ENCODE results near the gene PSG3. TPM values are rescaled to one million over a fixed set of nuclear protein-coding genes. Genes with fewer than 3 reads are reported as not detected.

Gene PSG3
- total RNA-seq, 2 experiments from 2014 or later = not detected

DNA sequence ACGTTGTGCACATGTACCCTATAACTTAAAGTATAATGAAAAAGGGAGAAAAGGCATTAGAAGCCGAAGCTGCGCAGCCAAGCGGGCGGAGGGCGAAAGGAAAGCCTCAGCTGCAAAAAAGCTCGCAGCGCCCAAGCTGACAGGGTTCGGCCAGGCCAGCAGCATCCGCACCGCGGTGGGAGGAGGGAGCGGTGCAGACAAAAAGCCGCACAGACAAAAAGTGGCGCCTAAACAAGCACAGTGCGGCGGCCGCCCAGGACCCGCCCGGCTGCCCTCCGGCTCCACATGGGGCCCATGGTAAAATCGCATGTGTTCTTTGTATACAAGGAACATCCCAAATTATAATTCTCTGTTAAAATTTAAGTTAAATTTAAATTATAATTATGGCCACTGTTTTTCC lies 42.4 kb downstream of the PSG3 start:
- Histone ChIP-seq H3K9me3 (ENCODE audit: control insufficient read depth in 1 of 2, insufficient read depth in 1 of 2, low read length in 2 of 2) (peaks cover 0 to 14% of the 10 kb centered on the region in 2 experiments), H3K4me1 (ENCODE audit: insufficient read depth, low read length) (no peaks in the 10 kb centered on the region), H3K27ac (ENCODE audit: low read depth in 1 of 2, low read length in 2 of 2) (no peak overlapping the region), H3K4me3 (ENCODE audit: low read length) (no peak overlapping the region), H3K36me3 (ENCODE audit: insufficient read depth, low read length) (no peaks in the 10 kb centered on the region), H3K27me3 (ENCODE audit: control insufficient read depth in 1 of 2, insufficient read depth in 2 of 2, low read length in 2 of 2) (peaks cover 10 to 36% of the 10 kb centered on the region in 2 experiments)
- H3K4me3 Mint-ChIP-seq = no peak overlapping the region
- POLR2A ChIA-PET = no interaction called here
- no peak for ATAC-seq (ENCODE audit: poor library complexity)
- no peak overlapping the region for H3K27ac Mint-ChIP-seq
- intact Hi-C loops (cut with DNase I, micrococcal nuclease) = no loop called here
- no peak for DNase-seq
- no peaks in the 10 kb centered on the region for H3K4me1 Mint-ChIP-seq (ENCODE audit: low read depth)
- CTCF ChIA-PET = no interaction called here
- no peak for TF ChIP-seq CTCF (IDR thresholded peaks at IDR 0.05)
- no peaks in the 10 kb centered on the region for H3K9me3 Mint-ChIP-seq
- H3K27me3 Mint-ChIP-seq = peaks cover 67% of the 10 kb centered on the region
- H3K36me3 Mint-ChIP-seq (ENCODE audit: low read depth) = no peaks in the 10 kb centered on the region

- Mint-ChIP-seq H3K4me3 (no peak overlapping the region), H3K27me3 (peaks cover 77% of the 10 kb centered on the region), H3K4me1 (ENCODE audit: low read depth) (no peaks in the 10 kb centered on the region), H3K9me3 (no peaks in the 10 kb centered on the region), H3K27ac (no peak overlapping the region), H3K36me3 (ENCODE audit: low read depth) (no peaks in the 10 kb centered on the region)
- H3K36me3 ChIP-seq (ENCODE audit: insufficient read depth, low read length) = no peaks in the 10 kb centered on the region
- ChIA-PET POLR2A (no interaction called here), CTCF (no interaction called here)
- DNase-seq (no peak), ATAC-seq (ENCODE audit: poor library complexity) (no peak)
- no peak for TF ChIP-seq CTCF (IDR thresholded peaks at IDR 0.05)
- H3K27me3 ChIP-seq (ENCODE audit: control insufficient read depth in 1 of 2, insufficient read depth in 2 of 2, low read length in 2 of 2) = peaks cover 10 to 47% of the 10 kb centered on the region in 2 experiments
- H3K4me1 ChIP-seq (ENCODE audit: insufficient read depth, low read length) = no peaks in the 10 kb centered on the region
- no peak overlapping the region for H3K27ac ChIP-seq (ENCODE audit: low read depth in 1 of 2, low read length in 2 of 2)
- peaks cover 0 to 14% of the 10 kb centered on the region in 2 experiments for H3K9me3 ChIP-seq (ENCODE audit: control insufficient read depth in 1 of 2, insufficient read depth in 1 of 2, low read length in 2 of 2)
- intact Hi-C loops (cut with DNase I, micrococcal nuclease) = no loop called here
- no peak overlapping the region for H3K4me3 ChIP-seq (ENCODE audit: low read length)
These were observed 44.3 kb downstream of the PSG3 start for GRCh38 chr19:42695811-42696503.

DNA sequence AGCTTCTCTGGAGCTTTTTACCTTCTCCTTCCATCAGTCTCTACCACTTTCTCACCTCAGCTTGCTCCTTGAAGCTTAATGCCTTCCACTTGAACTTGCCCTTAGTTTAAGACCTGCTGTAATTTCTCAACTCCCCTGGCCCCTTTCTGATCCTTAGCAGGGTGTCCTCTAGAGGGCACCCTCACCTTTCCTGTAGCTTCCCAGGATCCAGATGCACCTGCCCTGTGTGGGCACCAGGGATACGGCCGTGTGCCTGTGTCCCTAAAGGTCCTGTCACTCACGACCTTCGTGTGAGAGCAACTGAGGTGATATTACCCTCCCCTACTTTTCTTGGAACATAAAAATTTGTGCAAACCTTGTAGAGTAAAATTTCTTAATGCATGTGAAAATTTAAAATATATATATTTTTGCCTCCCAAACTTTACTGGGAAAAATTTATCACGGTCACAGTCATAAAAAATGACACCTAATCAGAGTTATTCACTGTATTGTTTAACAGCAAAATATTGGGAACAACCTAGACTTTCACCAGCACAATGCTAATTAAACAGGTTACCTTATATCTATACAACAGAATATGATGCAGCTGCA lies 46.4 kb downstream of the PSG3 start:
- ChIA-PET POLR2A (no interaction called here), CTCF (interaction anchor here (0.6 kb wide), 1 partner anchor 8 kb away, joined by 3 read pairs; no protein-coding TSS in a partner anchor)
- peaks cover 75% of the 10 kb centered on the region for H3K27me3 Mint-ChIP-seq
- no peak overlapping the region for H3K27ac ChIP-seq (ENCODE audit: low read depth in 1 of 2, low read length in 2 of 2)
- no peak overlapping the region for H3K4me3 ChIP-seq (ENCODE audit: low read length)
- H3K4me1 ChIP-seq (ENCODE audit: insufficient read depth, low read length) = no peaks in the 10 kb centered on the region
- no peaks in the 10 kb centered on the region for H3K4me1 Mint-ChIP-seq (ENCODE audit: low read depth)
- no peaks in the 10 kb centered on the region for H3K36me3 Mint-ChIP-seq (ENCODE audit: low read depth)
- DNase-seq = no peak
- H3K27me3 ChIP-seq (ENCODE audit: control insufficient read depth in 1 of 2, insufficient read depth in 2 of 2, low read length in 2 of 2) = peaks cover 3 to 38% of the 10 kb centered on the region in 2 experiments
- no peak for TF ChIP-seq CTCF (IDR thresholded peaks at IDR 0.05)
- no peak overlapping the region for H3K4me3 Mint-ChIP-seq
- H3K27ac Mint-ChIP-seq = no peak overlapping the region
- H3K9me3 ChIP-seq (ENCODE audit: control insufficient read depth in 1 of 2, insufficient read depth in 1 of 2, low read length in 2 of 2) = peaks cover 0 to 14% of the 10 kb centered on the region in 2 experiments
- no peaks in the 10 kb centered on the region for H3K9me3 Mint-ChIP-seq
- H3K36me3 ChIP-seq (ENCODE audit: insufficient read depth, low read length) = no peaks in the 10 kb centered on the region
- intact Hi-C loops (cut with DNase I, micrococcal nuclease) = no loop called here
- no peak for ATAC-seq (ENCODE audit: poor library complexity)
